Lung (tissue), 12 donors: ENCODE measurements around the gene ENTHD1. TPM values are rescaled to one million over a fixed set of nuclear protein-coding genes. Genes with fewer than 3 reads are reported as not detected.

Experiments used
- ATAC-seq: fragments of 200-7000 bp; cut with Tn5 transposase; one replicate; pipeline ENCODE4 v1.9.1; 2020; ENCODE audit warnings: moderate number of reproducible peaks; ENCODE audit not compliant: insufficient read depth, low FRiP score
- DNase-seq, 3 donors: peaks; one replicate each; pipeline ENCODE4 v3.0.0-alpha.2; 2013 to 2017
- H3K27ac ChIP-seq, 2 donors: one replicate each; pipeline ENCODE4 v1.5.1; 2013; ENCODE audit warnings: mild to moderate bottlenecking in 2 of 2, moderate library complexity in 2 of 2, control low read depth in 1 of 2, inconsistent platforms in 1 of 2, low read depth in 1 of 2, low read length in 1 of 2
- H3K27me3 ChIP-seq, 3 donors: one replicate each; pipeline ENCODE4 v1.5.1; 2013; ENCODE audit warnings: low read length in 2 of 3; ENCODE audit not compliant: control insufficient read depth in 3 of 3, insufficient read depth in 3 of 3
- H3K36me3 ChIP-seq, 4 donors: one replicate each; pipeline ENCODE4 v1.5.1; 2013; ENCODE audit warnings: low read length in 4 of 4, mild to moderate bottlenecking in 1 of 4, moderate library complexity in 1 of 4; ENCODE audit not compliant: control insufficient read depth in 4 of 4, insufficient read depth in 4 of 4
- H3K4me1 ChIP-seq, 5 donors: one replicate each; pipeline ENCODE4 v1.5.1; 2013; ENCODE audit warnings: low read length in 5 of 5, mild to moderate bottlenecking in 2 of 5, moderate library complexity in 1 of 5; ENCODE audit not compliant: control insufficient read depth in 5 of 5, insufficient read depth in 5 of 5
- H3K4me3 ChIP-seq: one replicate; pipeline ENCODE4 v1.5.1; 2013; ENCODE audit warnings: mild to moderate bottlenecking, control low read depth, moderate library complexity
- H3K9ac ChIP-seq, 2 donors: one replicate each; pipeline ENCODE4 v1.5.1; 2013; ENCODE audit warnings: low read length in 2 of 2, control low read depth in 1 of 2; ENCODE audit not compliant: insufficient read depth in 1 of 2
- H3K9me3 ChIP-seq, 4 donors: one replicate each; pipeline ENCODE4 v1.5.1; 2013; ENCODE audit warnings: low read length in 3 of 4, mild to moderate bottlenecking in 1 of 4, moderate library complexity in 1 of 4; ENCODE audit not compliant: control insufficient read depth in 4 of 4, insufficient read depth in 3 of 4
- WGBS, 2 donors: extraction: QIAGEN DNeasy Blood & Tissue Kit; methylation state at CpG; one replicate each; pipeline ENCODE4 v1.1.7; 2013; 5-methylcytosine and 5-hydroxymethylcytosine counted together
- polyA plus RNA-seq, 2 donors: library from polyadenylated mRNA; stranded (reverse); fragments of 200-250 nt; gene quantifications; one replicate each; pipeline ENCODE4 v1.2.1, GENCODE V29; 2013
- total RNA-seq, 2 donors: library from RNA; depleted of rRNA in 1 of 2; stranded (reverse); fragments of >200 nt in 1 of 2; gene quantifications; one replicate each; pipeline ENCODE4 v1.2.1, GENCODE V29; 2014 to 2021
- TF ChIP-seq, protein P1 (sequence below): IDR thresholded peaks from 2 replicates; pipeline ENCODE4 v1.5.1; 2012; ENCODE audit warnings: mild to moderate bottlenecking; ENCODE audit errors: control extremely low read depth, extremely low read depth
- donor health status: control.
- donor health status: control.
- donor health status: Bipolar disorder and iron deficiency.
- donor health status: healthy.
- donor health status: DM: yes; HTN: yes; CAD: no.

ENTHD1 gene
- total and polyA plus RNA-seq, 4 donors: 0.04 to 0.15 TPM; not detected in 2

DNA sequence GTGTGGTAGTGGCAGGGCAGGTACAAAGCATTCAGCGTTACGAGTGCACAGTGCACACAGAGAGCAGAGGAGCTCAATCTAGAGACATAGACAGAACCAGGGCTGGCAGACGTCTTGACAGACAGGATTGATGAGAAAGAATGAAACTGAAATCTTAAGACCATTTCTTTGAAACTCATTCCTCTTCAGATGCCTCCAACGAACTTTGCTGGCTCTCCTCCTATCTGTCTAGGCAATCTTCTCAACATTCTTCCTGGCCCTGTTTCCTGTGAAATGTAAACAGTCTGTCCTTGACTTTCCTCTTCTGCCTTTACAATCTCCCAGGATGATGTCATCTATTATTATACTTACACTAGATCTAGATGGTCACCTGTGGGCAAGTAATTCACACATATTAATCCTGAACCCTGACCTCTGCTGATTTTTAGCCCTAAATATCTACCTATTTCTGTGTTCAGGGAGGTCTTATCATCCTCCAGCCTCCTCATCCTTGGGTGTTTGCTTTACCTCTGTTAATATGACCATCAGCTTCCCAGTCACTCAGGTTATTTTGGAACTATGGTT is 119.5 kb downstream of the ENTHD1 start:
- TF ChIP-seq, protein P1, sequence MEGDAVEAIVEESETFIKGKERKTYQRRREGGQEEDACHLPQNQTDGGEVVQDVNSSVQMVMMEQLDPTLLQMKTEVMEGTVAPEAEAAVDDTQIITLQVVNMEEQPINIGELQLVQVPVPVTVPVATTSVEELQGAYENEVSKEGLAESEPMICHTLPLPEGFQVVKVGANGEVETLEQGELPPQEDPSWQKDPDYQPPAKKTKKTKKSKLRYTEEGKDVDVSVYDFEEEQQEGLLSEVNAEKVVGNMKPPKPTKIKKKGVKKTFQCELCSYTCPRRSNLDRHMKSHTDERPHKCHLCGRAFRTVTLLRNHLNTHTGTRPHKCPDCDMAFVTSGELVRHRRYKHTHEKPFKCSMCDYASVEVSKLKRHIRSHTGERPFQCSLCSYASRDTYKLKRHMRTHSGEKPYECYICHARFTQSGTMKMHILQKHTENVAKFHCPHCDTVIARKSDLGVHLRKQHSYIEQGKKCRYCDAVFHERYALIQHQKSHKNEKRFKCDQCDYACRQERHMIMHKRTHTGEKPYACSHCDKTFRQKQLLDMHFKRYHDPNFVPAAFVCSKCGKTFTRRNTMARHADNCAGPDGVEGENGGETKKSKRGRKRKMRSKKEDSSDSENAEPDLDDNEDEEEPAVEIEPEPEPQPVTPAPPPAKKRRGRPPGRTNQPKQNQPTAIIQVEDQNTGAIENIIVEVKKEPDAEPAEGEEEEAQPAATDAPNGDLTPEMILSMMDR: no peak
- 14 to 20% methylated on average over 4 of the region's 4 CpGs for WGBS, 2 donors
- H3K9ac ChIP-seq: no peak overlapping the region
- peaks cover 0 to 4% (median 0%) of the 10 kb centered on the region in 5 donors for H3K4me1 ChIP-seq
- H3K27ac ChIP-seq: no peak overlapping the region
- no peak overlapping the region for H3K4me3 ChIP-seq
- ATAC-seq: no peak
- H3K36me3 ChIP-seq: no peaks in the 10 kb centered on the region
- peak in 1 of 3 donors; percentile 9 for DNase-seq
- peaks cover 0 to 9% (median 0%) of the 10 kb centered on the region in 3 donors for H3K27me3 ChIP-seq
- H3K9me3 ChIP-seq: peaks cover 0 to 2% (median 0%) of the 10 kb centered on the region in 4 donors

DNA sequence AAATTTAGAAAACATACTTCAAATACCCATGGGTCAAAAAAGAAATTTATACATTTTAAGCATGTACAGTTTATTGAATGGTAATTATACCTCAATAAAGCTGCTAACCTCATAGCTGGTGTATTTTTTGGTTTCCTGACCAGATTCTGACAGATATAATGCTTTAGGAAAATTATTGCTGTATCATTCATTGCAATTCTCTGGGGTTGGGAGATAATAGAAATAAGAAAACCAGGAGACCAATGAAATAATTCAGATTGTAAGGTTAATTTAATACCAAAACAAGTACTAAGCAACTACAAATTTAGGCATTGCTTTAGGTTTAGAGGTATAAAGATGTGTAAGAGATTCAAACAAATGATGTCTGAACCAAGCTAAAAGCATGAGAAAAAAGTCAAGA is 120.1 kb downstream of the ENTHD1 start:
- H3K36me3 ChIP-seq: no peaks in the 10 kb centered on the region
- ATAC-seq: no peak
- no peak overlapping the region for H3K27ac ChIP-seq

DNA sequence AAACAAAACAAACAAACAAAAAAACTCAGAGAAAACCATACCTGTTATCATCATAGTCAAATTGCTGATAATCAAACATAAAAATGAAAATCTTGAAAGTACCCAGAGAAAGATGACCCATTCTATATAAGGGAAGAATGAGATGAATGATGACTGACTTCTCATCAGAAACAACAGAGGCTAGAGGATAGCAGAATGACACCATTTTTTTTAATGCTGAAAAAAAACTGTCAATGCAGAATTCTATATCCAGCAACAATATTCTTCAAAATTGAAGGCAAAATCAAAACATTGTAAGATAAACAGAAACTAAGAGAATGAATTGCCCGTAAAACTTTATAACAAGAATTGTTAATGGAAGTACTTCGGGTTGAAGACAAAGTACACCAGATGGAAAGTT is 122.1 kb downstream of the ENTHD1 start:
- Histone ChIP-seq H3K4me1 (peaks cover 0 to 1% (median 0%) of the 10 kb centered on the region in 5 donors), H3K27me3 (peaks cover 0 to 9% (median 0%) of the 10 kb centered on the region in 3 donors), H3K27ac (no peak overlapping the region), H3K9me3 (peaks cover 0 to 2% (median 0%) of the 10 kb centered on the region in 4 donors), H3K4me3 (no peak overlapping the region), H3K36me3 (no peaks in the 10 kb centered on the region), H3K9ac (no peak overlapping the region)
- 97 to 98% methylated on average over 2 of the region's 2 CpGs for WGBS, 2 donors
- DNase-seq (no peak), ATAC-seq (no peak)
- TF ChIP-seq, protein P1: no peak

More for the DNA sequence above, 120.1 kb downstream of the ENTHD1 start:
- Histone ChIP-seq H3K27me3 (peaks cover 0 to 9% (median 0%) of the 10 kb centered on the region in 3 donors), H3K4me1 (peaks cover 0 to 4% (median 0%) of the 10 kb centered on the region in 5 donors), H3K9me3 (peaks cover 0 to 2% (median 0%) of the 10 kb centered on the region in 4 donors), H3K4me3 (no peak overlapping the region), H3K9ac (no peak overlapping the region)
- TF ChIP-seq, protein P1: no peak
- no peak for DNase-seq

DNA sequence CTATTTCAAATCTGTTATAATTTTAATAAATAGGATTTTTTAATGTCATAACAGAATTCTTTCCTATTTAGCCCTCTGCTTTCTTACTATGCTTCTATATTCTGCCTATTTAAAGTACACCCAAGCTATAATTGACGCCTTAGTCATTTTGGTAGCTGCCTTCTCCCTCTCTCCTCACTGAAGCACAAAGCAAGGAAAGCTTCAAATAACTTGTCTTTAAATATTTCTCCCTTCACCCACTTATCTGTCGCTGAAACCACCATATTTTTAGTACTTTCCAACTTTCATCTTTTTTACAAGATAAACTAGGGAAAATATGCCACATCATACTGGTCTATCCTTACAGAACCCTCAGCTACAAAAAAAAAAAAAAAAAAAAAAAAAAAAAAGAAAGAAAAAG is 127.9 kb downstream of the ENTHD1 start:
- 86 to 87% methylated on average over 2 of the region's 2 CpGs for WGBS, 2 donors
- TF ChIP-seq, protein P1: no peak
- no peak for DNase-seq
- no peaks in the 10 kb centered on the region for H3K9me3 ChIP-seq
- no peaks in the 10 kb centered on the region for H3K4me1 ChIP-seq
- H3K27ac ChIP-seq: no peak overlapping the region
- H3K9ac ChIP-seq: no peak overlapping the region
- no peak overlapping the region for H3K4me3 ChIP-seq
- no peak for ATAC-seq
- peaks cover 0 to 5% (median 0%) of the 10 kb centered on the region in 3 donors for H3K27me3 ChIP-seq
- H3K36me3 ChIP-seq: no peaks in the 10 kb centered on the region
